ENCODE results near the gene RNF149. TPM values are rescaled to one million over a fixed set of nuclear protein-coding genes. Genes with fewer than 3 reads are reported as not detected.

RNF149 gene
- total and polyA plus RNA-seq, 12 donors: 31.5 to 98.4 (median 51.7) TPM

- Histone ChIP-seq H3K36me3 (replicated peaks in 1 of 2) (peaks cover 0 to 70% of the 10 kb centered on the region in 2 donors), H3K27ac (no peak overlapping the region), H3K9me3 (replicated peaks in 1 of 3) (no peaks in the 10 kb centered on the region), H3K4me3 (no peak overlapping the region), H3K27me3 (no peaks in the 10 kb centered on the region), H3K4me1 (replicated peaks in 1 of 2) (no peaks in the 10 kb centered on the region)
- DNase-seq: no peak
- WGBS, 4 donors: 82 to 94% (median 86%) methylated on average over 8 of the region's 8 CpGs
- TF ChIP-seq CTCF (IDR thresholded peaks at IDR 0.05) (no peak), POLR2A (IDR thresholded peaks at IDR 0.05) (no peak)
- intact Hi-C loops (cut with DNase I): no loop called here
Measured at GRCh38 chr2:101273056-101273455, 35.4 kb downstream of the RNF149 start.

GRCh38 chr2:101272045-101272784 is 36.3 kb downstream of the RNF149 start:
- Histone ChIP-seq H3K27ac (no peak overlapping the region), H3K4me3 (no peak overlapping the region), H3K36me3 (replicated peaks in 1 of 2) (peaks cover 0 to 74% of the 10 kb centered on the region in 2 donors), H3K27me3 (no peaks in the 10 kb centered on the region), H3K9me3 (replicated peaks in 1 of 3) (no peaks in the 10 kb centered on the region), H3K4me1 (replicated peaks in 1 of 2) (no peaks in the 10 kb centered on the region)
- intact Hi-C loops (cut with DNase I): no loop called here
- DNase-seq: no peak
- TF ChIP-seq CTCF (IDR thresholded peaks at IDR 0.05): no peak
- no peak for TF ChIP-seq POLR2A (IDR thresholded peaks at IDR 0.05)
- 78 to 94% (median 87%) methylated on average over 3 of the region's 3 CpGs for WGBS, 4 donors

GRCh38 chr2:101270700-101271259 is 37.7 kb downstream of the RNF149 start:
- TF ChIP-seq POLR2A (IDR thresholded peaks at IDR 0.05): no peak
- no peak for TF ChIP-seq CTCF (IDR thresholded peaks at IDR 0.05)
- H3K4me3 ChIP-seq: no peak overlapping the region
- peaks cover 0 to 81% of the 10 kb centered on the region in 2 donors for H3K36me3 ChIP-seq (replicated peaks in 1 of 2)
- WGBS, 4 donors: 90 to 98% (median 92%) methylated on average over 8 of the region's 8 CpGs
- intact Hi-C loops (cut with DNase I): no loop called here
- H3K4me1 ChIP-seq (replicated peaks in 1 of 2): no peaks in the 10 kb centered on the region
- no peak overlapping the region for H3K27ac ChIP-seq
- H3K27me3 ChIP-seq: no peaks in the 10 kb centered on the region
- DNase-seq: no peak
- H3K9me3 ChIP-seq (replicated peaks in 1 of 3): no peaks in the 10 kb centered on the region

GRCh38 chr2:101267671-101268656 is 40.5 kb downstream of the RNF149 start:
- no peaks in the 10 kb centered on the region for H3K27me3 ChIP-seq
- no peaks in the 10 kb centered on the region for H3K4me1 ChIP-seq (replicated peaks in 1 of 2)
- H3K36me3 ChIP-seq (replicated peaks in 1 of 2): peaks cover 0 to 86% of the 10 kb centered on the region in 2 donors
- no peak for DNase-seq
- no peak for TF ChIP-seq CTCF (IDR thresholded peaks at IDR 0.05)
- no peak for TF ChIP-seq POLR2A (IDR thresholded peaks at IDR 0.05)
- H3K27ac ChIP-seq: no peak overlapping the region
- H3K4me3 ChIP-seq: no peak overlapping the region
- intact Hi-C loops (cut with DNase I): no loop called here
- H3K9me3 ChIP-seq (replicated peaks in 1 of 3): no peaks in the 10 kb centered on the region
- WGBS, 4 donors: 67 to 71% (median 67%) methylated on average over 15 of the region's 15 CpGs

Measured in adrenal gland (tissue), 12 donors.